Caco-2 (cell line): ENCODE measurements around the gene THSD7A. TPM values are rescaled to one million over a fixed set of nuclear protein-coding genes. Genes with fewer than 3 reads are reported as not detected.

Experiments used
- BruUV-seq: library from RNA; stranded (reverse); fragments of 400-500 nt; replicated peaks from 2 replicates; lab custom pipeline; 2021; lab: Mats Ljungman, UMichigan
- CTCF ChIA-PET: fragments of 300-600 bp; sonication (Branson Sonifier 250); formaldehyde crosslinking; loops from one replicate; lab custom pipeline; 2022; ENCODE audit warnings: antibody characterized with exemption; lab: Charles Lee
- POLR2A ChIA-PET: fragments of 300-600 bp; sonication (Branson Sonifier 250); formaldehyde crosslinking; loops from one replicate; lab custom pipeline; 2022; ENCODE audit warnings: antibody characterized with exemption; lab: Charles Lee
- DNase-seq, 2 experiments: peaks; one replicate each; pipeline versions ENCODE4 v3.0.0 to v3.0.0-alpha.2; 2020 to 2022
- H3K27me3 ChIP-seq: replicated peaks from 2 replicates; pipeline ENCODE4 v1.6.0; 2011; ENCODE audit warnings: low read length; ENCODE audit not compliant: control insufficient read depth, insufficient read depth
- H3K36me3 ChIP-seq: 2 replicates; pipeline ENCODE4 v1.5.1; 2011; ENCODE audit warnings: low read length; ENCODE audit not compliant: control insufficient read depth, insufficient read depth
- H3K4me1 ChIP-seq: fragments of 250-450 bp; sonication (Bioruptor Pico); 2 replicates; pipeline ENCODE4 v1.5.1; 2020; ENCODE audit warnings: mild to moderate bottlenecking
- H3K4me3 ChIP-seq: 2 replicates; pipeline ENCODE4 v1.5.1; 2011; ENCODE audit warnings: low read depth, mild to moderate bottlenecking, control low read depth, low read length
- H3K9me3 ChIP-seq: fragments of 250-450 bp; sonication (Bioruptor Pico); 2 replicates; pipeline ENCODE4 v1.5.1; 2020; ENCODE audit warnings: mild to moderate bottlenecking, moderate library complexity
- H3K27ac Mint-ChIP-seq: one replicate; pipeline ENCODE4 v1.8.0; 2022; ENCODE audit warnings: mixed read lengths; ENCODE audit not compliant: unreplicated experiment
- H3K27me3 Mint-ChIP-seq: one replicate; pipeline ENCODE4 v1.8.0; 2022; ENCODE audit warnings: mixed read lengths; ENCODE audit not compliant: insufficient read depth, unreplicated experiment
- H3K36me3 Mint-ChIP-seq: one replicate; pipeline ENCODE4 v1.8.0; 2022; ENCODE audit warnings: mild to moderate bottlenecking, mixed read lengths; ENCODE audit not compliant: insufficient read depth, unreplicated experiment
- H3K4me1 Mint-ChIP-seq: one replicate; pipeline ENCODE4 v1.8.0; 2022; ENCODE audit warnings: low read depth, mixed read lengths; ENCODE audit not compliant: unreplicated experiment
- H3K4me3 Mint-ChIP-seq: one replicate; pipeline ENCODE4 v1.8.0; 2022; ENCODE audit warnings: mild to moderate bottlenecking, moderate library complexity, mixed read lengths; ENCODE audit not compliant: unreplicated experiment
- H3K9me3 Mint-ChIP-seq: one replicate; pipeline ENCODE4 v1.8.0; 2022; ENCODE audit warnings: mixed read lengths; ENCODE audit not compliant: unreplicated experiment
- intact Hi-C: fragments of 100-400 bp; cut with micrococcal nuclease; formaldehyde crosslinking; loops from one replicate; pipeline ENCODE4 v1.10.0; 2022; ENCODE audit not compliant: unreplicated experiment
- total RNA-seq: library from RNA; stranded (reverse); gene quantifications from 2 replicates; pipeline ENCODE4 v1.2.3, GENCODE V29; 2022
- TF ChIP-seq, protein P1 (sequence below), 2 experiments: fragments of 200-600 bp in 1 of 2; IDR thresholded peaks; 1 replicate in 1 of 2; 2 replicates in 1 of 2; pipeline versions ENCODE4 v1.5.1 to v1.8.0; 2011 to 2022; ENCODE audit warnings: antibody characterized with exemption in 1 of 2, control low read depth in 1 of 2, inconsistent platforms in 1 of 2, low read depth in 1 of 2, low read length in 1 of 2, mild to moderate bottlenecking in 1 of 2, moderate library complexity in 1 of 2; ENCODE audit not compliant: insufficient read depth in 1 of 2, severe bottlenecking in 1 of 2, unreplicated experiment in 1 of 2

Gene THSD7A
- total RNA-seq, 1 experiment from 2014 or later = 0.05 TPM

DNA sequence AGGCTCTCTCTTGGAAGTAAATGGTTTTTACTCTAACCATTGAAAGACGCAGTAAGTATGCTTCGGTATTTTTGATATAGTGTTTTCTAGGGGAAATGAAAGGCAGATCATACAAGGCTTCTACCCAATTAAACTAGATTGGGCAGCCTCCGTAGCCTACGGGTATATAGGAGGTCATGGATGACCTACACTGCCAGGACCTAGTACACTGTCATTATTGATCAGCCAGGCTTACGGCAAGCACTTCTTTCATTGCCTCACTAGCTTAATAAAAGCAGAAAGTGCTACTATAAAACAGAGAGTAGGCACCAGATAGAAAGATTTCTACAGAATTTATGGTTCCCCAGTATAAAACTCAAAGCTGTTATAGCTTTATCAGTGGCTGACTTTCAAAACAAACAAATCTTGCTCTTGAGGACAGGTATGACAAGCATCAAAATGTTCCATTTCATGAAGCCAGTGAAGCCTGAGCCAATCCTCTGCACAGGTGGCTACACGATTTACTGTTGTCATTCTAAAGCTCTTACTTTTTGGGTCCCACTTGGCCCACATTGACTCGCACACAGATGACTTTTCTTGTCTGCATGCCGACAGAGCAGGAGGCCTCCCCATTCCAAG is 358.1 kb downstream of the THSD7A start:
- H3K27me3 ChIP-seq = no peaks in the 10 kb centered on the region
- Mint-ChIP-seq H3K9me3 (no peaks in the 10 kb centered on the region), H3K27ac (no peak overlapping the region), H3K27me3 (no peaks in the 10 kb centered on the region), H3K4me3 (no peak overlapping the region), H3K4me1 (no peaks in the 10 kb centered on the region), H3K36me3 (no peaks in the 10 kb centered on the region)
- DNase-seq = no peak
- TF ChIP-seq, protein P1, sequence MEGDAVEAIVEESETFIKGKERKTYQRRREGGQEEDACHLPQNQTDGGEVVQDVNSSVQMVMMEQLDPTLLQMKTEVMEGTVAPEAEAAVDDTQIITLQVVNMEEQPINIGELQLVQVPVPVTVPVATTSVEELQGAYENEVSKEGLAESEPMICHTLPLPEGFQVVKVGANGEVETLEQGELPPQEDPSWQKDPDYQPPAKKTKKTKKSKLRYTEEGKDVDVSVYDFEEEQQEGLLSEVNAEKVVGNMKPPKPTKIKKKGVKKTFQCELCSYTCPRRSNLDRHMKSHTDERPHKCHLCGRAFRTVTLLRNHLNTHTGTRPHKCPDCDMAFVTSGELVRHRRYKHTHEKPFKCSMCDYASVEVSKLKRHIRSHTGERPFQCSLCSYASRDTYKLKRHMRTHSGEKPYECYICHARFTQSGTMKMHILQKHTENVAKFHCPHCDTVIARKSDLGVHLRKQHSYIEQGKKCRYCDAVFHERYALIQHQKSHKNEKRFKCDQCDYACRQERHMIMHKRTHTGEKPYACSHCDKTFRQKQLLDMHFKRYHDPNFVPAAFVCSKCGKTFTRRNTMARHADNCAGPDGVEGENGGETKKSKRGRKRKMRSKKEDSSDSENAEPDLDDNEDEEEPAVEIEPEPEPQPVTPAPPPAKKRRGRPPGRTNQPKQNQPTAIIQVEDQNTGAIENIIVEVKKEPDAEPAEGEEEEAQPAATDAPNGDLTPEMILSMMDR (IDR thresholded peaks at IDR 0.05; ENCODE audit: insufficient read depth in 1 of 2, low read depth in 1 of 2, low read length in 1 of 2, severe bottlenecking in 1 of 2, unreplicated experiment in 1 of 2) = no peak
- ChIA-PET POLR2A (no interaction called here), CTCF (no interaction called here)
- BruUV-seq = no TSS peak
- H3K4me1 ChIP-seq = no peaks in the 10 kb centered on the region
- no peaks in the 10 kb centered on the region for H3K36me3 ChIP-seq
- intact Hi-C loops = loop anchor here (10.0 kb wide), 1 partner anchor 99 kb away; no protein-coding TSS in a partner anchor
- no peak overlapping the region for H3K4me3 ChIP-seq
- H3K9me3 ChIP-seq = no peaks in the 10 kb centered on the region

DNA sequence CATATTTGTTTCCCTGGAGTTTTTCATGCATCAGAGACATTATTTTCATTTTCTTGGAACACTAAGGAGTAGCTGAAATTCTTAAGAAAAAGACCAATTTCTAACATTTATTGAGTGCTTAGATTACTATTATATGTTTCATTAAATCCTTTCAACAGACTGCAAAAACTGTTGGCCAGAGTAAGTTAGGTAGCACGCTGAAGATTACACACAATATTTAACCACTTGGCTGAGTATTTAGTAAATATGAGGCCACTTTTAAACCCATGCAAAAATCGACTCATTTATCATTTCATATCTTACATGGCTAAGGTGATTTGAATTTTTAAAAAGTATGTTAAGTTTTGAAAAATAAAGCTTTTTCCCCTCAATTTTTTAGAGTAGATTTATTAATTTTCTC is 358.8 kb downstream of the THSD7A start:
- no peak overlapping the region for H3K27ac Mint-ChIP-seq
- CTCF ChIA-PET = no interaction called here
- H3K36me3 ChIP-seq = no peaks in the 10 kb centered on the region
- H3K9me3 Mint-ChIP-seq = no peaks in the 10 kb centered on the region
- H3K4me1 ChIP-seq = no peaks in the 10 kb centered on the region
- no peaks in the 10 kb centered on the region for H3K27me3 ChIP-seq
- no peaks in the 10 kb centered on the region for H3K36me3 Mint-ChIP-seq
- BruUV-seq = no TSS peak
- no peaks in the 10 kb centered on the region for H3K9me3 ChIP-seq
- H3K27me3 Mint-ChIP-seq = no peaks in the 10 kb centered on the region
- TF ChIP-seq, protein P1 (IDR thresholded peaks at IDR 0.05; ENCODE audit: insufficient read depth in 1 of 2, low read depth in 1 of 2, low read length in 1 of 2, severe bottlenecking in 1 of 2, unreplicated experiment in 1 of 2) = no peak
- intact Hi-C loops = loop anchor here (10.0 kb wide), 1 partner anchor 98 kb away; no protein-coding TSS in a partner anchor
- H3K4me3 ChIP-seq = no peak overlapping the region
- no peak for DNase-seq
- H3K4me1 Mint-ChIP-seq = no peaks in the 10 kb centered on the region
- no peak overlapping the region for H3K4me3 Mint-ChIP-seq
- POLR2A ChIA-PET = no interaction called here

DNA sequence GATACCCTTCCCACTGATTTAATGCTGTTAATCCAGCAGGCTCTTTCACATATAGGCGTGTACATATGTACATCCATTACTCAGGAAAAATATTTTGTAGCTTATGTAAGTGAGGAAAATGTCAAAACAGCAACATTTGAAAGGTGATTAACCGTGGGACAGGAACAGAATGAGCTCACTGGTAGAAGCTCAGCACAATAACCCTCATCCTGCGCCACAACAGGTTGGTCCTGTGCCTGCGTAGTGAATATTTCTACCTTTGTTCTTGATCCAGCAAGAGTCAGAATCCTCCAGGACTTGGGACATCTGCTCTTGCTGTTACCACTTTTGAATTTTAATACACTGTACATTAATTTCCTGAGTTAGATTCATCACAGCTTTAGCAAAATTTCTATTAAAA is 359.4 kb downstream of the THSD7A start:
- Histone ChIP-seq H3K27me3 (no peaks in the 10 kb centered on the region), H3K9me3 (no peaks in the 10 kb centered on the region), H3K4me3 (no peak overlapping the region), H3K4me1 (no peaks in the 10 kb centered on the region), H3K36me3 (no peaks in the 10 kb centered on the region)
- H3K4me1 Mint-ChIP-seq = no peaks in the 10 kb centered on the region
- H3K27me3 Mint-ChIP-seq = no peaks in the 10 kb centered on the region
- TF ChIP-seq, protein P1 (IDR thresholded peaks at IDR 0.05; ENCODE audit: insufficient read depth in 1 of 2, low read depth in 1 of 2, low read length in 1 of 2, severe bottlenecking in 1 of 2, unreplicated experiment in 1 of 2) = no peak
- no TSS peak for BruUV-seq
- no peaks in the 10 kb centered on the region for H3K36me3 Mint-ChIP-seq
- H3K27ac Mint-ChIP-seq = no peak overlapping the region
- H3K4me3 Mint-ChIP-seq = no peak overlapping the region
- POLR2A ChIA-PET = no interaction called here
- no peaks in the 10 kb centered on the region for H3K9me3 Mint-ChIP-seq
- intact Hi-C loops = loop anchor here (10.0 kb wide), 1 partner anchor 98 kb away; no protein-coding TSS in a partner anchor
- no peak for DNase-seq
- CTCF ChIA-PET = no interaction called here
